GM10248 (cell line): ENCODE data around the gene HVCN1.

Experiments used
- CTCF ChIA-PET: fragments of 300-600 bp; sonication (Branson Sonifier 250); formaldehyde crosslinking; extraction: SDS; loops from one replicate; lab custom pipeline; 2021; ENCODE audit warnings: antibody characterized with exemption; lab: Yijun Ruan, JAX
- POLR2A ChIA-PET: fragments of 350-650 bp; sonication (Branson Sonifier 250); formaldehyde crosslinking; extraction: SDS; loops from one replicate; lab custom pipeline; 2020; ENCODE audit warnings: antibody characterized with exemption; lab: Yijun Ruan, JAX
- DNase-seq: peaks from one replicate; pipeline ENCODE4 v3.0.0; 2012; ENCODE audit errors: extremely low spot score
- TF ChIP-seq, protein P1 (sequence below): IDR thresholded peaks from 2 replicates; pipeline ENCODE4 v1.5.1; 2012; ENCODE audit warnings: mild to moderate bottlenecking, low read depth; ENCODE audit errors: extremely low read depth, missing control alignments, control extremely low read depth

The HVCN1 gene

DNA sequence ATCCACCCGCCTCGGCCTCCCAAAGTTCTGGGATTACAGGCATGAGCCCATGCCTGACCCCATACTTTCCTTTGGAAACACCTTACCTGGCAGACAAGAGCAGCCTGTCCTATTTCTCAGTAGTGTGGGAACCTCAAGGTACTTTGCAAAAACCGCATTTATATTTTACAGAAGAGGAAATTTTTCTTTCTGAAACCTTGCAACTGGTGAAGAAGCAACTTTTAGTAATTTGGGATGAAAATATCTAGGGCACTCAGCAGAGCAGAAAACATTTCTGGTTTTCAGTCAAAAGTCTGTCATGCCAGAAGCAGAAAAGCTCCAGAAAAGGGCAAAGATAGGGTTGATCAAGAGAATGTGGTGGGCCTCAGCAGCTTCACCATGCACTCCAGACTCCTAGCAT, 21.2 kb downstream of the HVCN1 start:
- POLR2A ChIA-PET = interaction anchor here (0.6 kb wide), 1 partner anchor 60 kb away, joined by 4 read pairs; no protein-coding TSS in a partner anchor
- DNase-seq = no peak
- TF ChIP-seq, protein P1, sequence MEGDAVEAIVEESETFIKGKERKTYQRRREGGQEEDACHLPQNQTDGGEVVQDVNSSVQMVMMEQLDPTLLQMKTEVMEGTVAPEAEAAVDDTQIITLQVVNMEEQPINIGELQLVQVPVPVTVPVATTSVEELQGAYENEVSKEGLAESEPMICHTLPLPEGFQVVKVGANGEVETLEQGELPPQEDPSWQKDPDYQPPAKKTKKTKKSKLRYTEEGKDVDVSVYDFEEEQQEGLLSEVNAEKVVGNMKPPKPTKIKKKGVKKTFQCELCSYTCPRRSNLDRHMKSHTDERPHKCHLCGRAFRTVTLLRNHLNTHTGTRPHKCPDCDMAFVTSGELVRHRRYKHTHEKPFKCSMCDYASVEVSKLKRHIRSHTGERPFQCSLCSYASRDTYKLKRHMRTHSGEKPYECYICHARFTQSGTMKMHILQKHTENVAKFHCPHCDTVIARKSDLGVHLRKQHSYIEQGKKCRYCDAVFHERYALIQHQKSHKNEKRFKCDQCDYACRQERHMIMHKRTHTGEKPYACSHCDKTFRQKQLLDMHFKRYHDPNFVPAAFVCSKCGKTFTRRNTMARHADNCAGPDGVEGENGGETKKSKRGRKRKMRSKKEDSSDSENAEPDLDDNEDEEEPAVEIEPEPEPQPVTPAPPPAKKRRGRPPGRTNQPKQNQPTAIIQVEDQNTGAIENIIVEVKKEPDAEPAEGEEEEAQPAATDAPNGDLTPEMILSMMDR = no peak
- CTCF ChIA-PET = interaction anchor here (0.8 to 2.0 kb wide), 9 partner anchors 8 to 218 kb away, joined by 3 to 7 read pairs (median 3); partner anchors contain the start of gene ARPC3

DNA sequence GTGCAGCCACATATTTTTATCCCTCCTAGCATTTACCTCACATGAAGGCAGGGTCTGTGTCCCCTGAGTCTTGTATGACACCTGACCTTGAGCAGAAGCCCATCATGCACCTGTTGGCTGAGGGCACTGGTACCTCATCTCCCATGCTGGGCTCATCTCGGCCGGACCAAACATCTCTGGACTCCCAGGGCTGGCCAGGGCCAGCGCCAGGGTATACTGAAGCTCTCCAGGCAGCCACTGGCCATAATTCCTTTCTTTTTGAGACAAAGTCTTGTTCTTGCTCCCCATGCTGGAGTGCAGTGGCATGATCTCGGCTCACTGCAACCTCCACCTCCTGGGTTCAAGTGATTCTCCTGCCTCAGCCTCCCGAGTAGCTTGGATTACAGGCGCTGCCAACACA, 22.0 kb downstream of the HVCN1 start:
- POLR2A ChIA-PET = interaction anchor here (0.8 kb wide), 1 partner anchor 283 kb away, joined by 4 read pairs; no protein-coding TSS in a partner anchor
- TF ChIP-seq, protein P1 = no peak
- CTCF ChIA-PET = interaction anchor here (0.8 to 2.0 kb wide), 5 partner anchors 9 to 217 kb away, joined by 3 to 7 read pairs (median 3); partner anchors contain the start of gene ARPC3
- no peak for DNase-seq

DNA sequence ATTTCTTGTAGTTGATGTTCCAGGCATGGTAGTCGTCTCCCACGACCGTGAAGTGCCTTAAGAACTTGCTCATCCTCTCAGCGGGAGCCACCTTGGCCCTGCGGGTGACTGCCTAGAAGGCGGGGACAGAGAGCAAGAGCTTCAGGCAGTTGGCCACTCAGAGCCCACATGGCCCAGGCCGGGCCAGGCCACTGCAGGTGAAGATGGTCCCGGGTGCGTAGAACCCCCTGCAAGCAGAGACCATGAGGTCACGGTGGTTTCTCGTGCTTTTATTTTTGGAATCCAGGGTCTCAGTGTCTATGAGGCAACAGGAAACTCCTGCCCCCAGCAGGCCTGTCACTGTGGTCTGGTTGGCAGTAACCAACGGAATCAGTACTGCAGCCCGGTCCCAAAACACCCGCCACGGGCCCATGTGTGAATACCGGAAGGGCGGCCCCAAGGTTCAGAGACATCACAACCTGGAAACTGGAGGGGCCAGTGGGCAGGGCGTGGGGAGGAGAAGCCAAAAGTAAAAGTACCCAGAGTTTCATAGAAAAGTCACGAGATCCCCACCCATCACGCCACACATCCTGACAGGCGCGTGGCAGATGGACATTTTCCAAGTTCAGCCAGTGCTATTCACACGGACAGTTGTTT, 27.5 kb downstream of the HVCN1 start:
- CTCF ChIA-PET = interaction anchor here (0.7 to 1.4 kb wide), 7 partner anchors 12 to 42 kb away, joined by 3 read pairs; no protein-coding TSS in a partner anchor
- POLR2A ChIA-PET = no interaction called here
- TF ChIP-seq, protein P1 = no peak
- peak; percentile 85 for DNase-seq

DNA sequence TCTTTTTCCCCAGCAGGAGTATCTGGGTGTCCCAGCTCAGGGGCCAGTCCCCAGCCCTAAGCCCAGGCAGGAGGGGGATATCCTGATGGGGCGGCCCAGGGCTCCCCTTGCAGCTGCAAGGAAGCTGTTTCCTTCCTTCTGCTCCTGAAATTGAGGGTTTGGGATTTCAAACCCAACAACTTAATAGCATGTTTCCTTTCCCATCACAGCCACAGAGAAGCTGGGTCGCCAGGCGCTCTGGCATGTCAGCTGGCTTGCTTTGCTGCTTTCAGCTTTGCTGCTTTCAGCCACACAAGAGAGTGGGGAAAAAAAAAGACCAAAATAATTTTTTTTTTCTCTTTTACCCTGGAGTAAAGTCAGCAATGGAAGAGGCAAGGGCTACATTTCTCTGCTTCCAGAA, 30.0 kb downstream of the HVCN1 start:
- ChIA-PET POLR2A (no interaction called here), CTCF (interaction anchor here (1.0 kb wide), 1 partner anchor 55 kb away, joined by 3 read pairs; no protein-coding TSS in a partner anchor)
- no peak for DNase-seq
- TF ChIP-seq, protein P1 = no peak

DNA sequence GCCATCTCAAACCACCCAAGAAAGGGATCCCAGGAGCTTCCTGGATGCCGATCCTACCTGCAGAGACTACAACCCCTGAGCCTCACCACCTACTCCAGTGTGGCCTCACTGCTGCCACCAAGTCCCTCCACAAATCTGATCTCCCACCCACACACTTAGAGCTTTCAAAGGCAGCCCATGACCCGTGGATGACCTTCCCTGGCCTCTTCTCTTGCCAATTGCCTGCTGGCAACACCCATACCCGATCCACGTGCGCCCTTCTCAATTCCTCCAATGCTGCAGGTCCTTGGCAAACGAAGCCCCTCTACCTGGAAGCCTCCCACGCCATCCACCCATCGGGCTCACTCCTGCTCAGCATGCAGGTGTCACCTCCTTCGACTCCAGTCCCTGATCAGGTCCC, 30.7 kb downstream of the HVCN1 start:
- no peak for DNase-seq
- CTCF ChIA-PET = interaction anchor here (1.0 kb wide), 2 partner anchors 9 to 55 kb away, joined by 3 read pairs; no protein-coding TSS in a partner anchor
- POLR2A ChIA-PET = interaction anchor here (1.2 kb wide), 1 partner anchor 12 kb away, joined by 3 read pairs; no protein-coding TSS in a partner anchor
- TF ChIP-seq, protein P1 = no peak

DNA sequence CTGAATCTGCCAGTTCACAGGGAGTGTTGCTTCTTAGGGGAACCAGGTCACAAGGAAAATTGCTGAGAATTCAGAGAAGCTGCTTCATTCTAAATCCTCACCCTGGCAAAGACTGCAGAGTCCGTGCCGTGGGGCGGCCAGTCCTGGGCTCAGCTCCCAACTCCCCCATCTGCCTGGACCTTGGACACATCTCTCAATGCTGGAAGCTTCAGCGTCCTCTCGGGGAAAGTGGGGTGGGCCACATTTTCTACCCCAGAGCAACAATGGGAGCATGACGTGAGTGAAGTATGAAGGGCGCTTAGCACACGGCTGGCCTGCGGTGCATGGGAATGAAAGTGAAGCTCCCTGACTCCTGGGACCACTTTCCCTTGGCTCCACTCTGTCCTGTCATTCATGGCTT, 31.2 kb downstream of the HVCN1 start:
- CTCF ChIA-PET = interaction anchor here (1.0 to 1.2 kb wide), 4 partner anchors 10 to 189 kb away, joined by 3 to 4 read pairs (median 3); partner anchors contain the start of gene FAM216A
- TF ChIP-seq, protein P1 = no peak
- no peak for DNase-seq
- POLR2A ChIA-PET = interaction anchor here (1.2 kb wide), 1 partner anchor 13 kb away, joined by 3 read pairs; no protein-coding TSS in a partner anchor
